ENCODE results near the gene TMEM183A.

Gene TMEM183A

DNA sequence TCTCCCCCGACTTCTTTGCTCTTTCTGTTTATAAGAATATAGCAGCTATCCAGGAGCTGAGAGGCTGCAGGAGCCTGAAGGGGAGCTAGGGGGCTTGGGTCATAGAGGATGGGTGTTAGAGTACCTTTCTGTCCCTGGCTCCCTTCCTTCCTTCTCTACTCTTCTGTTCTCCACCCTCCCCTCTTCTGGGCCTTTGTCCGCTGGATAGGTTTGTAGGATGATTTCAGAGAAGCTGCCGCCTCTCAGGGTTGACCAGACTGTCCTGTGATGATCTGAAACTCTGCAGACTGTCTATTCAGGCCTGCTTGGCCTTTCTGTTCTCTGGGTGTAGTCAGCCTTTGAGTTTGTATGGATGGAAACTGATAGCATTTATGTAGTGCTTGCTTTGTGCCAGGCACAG, 45.4 kb downstream of the TMEM183A start:
- TF ChIP-seq, protein P1, sequence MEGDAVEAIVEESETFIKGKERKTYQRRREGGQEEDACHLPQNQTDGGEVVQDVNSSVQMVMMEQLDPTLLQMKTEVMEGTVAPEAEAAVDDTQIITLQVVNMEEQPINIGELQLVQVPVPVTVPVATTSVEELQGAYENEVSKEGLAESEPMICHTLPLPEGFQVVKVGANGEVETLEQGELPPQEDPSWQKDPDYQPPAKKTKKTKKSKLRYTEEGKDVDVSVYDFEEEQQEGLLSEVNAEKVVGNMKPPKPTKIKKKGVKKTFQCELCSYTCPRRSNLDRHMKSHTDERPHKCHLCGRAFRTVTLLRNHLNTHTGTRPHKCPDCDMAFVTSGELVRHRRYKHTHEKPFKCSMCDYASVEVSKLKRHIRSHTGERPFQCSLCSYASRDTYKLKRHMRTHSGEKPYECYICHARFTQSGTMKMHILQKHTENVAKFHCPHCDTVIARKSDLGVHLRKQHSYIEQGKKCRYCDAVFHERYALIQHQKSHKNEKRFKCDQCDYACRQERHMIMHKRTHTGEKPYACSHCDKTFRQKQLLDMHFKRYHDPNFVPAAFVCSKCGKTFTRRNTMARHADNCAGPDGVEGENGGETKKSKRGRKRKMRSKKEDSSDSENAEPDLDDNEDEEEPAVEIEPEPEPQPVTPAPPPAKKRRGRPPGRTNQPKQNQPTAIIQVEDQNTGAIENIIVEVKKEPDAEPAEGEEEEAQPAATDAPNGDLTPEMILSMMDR (IDR thresholded peaks at IDR 0.05): no peak

GRCh38 chr1:203054184-203054583, 47.0 kb downstream of the TMEM183A start:
- TF ChIP-seq, protein P1 (IDR thresholded peaks at IDR 0.05): no peak

- TF ChIP-seq, protein P1 (IDR thresholded peaks at IDR 0.05): no peak
Observed at GRCh38 chr1:203054642-203055041, 47.5 kb downstream of the TMEM183A start.

GRCh38 chr1:203055161-203055799, 48.1 kb downstream of the TMEM183A start:
- TF ChIP-seq, protein P1 (IDR thresholded peaks at IDR 0.05): no peak

DNA sequence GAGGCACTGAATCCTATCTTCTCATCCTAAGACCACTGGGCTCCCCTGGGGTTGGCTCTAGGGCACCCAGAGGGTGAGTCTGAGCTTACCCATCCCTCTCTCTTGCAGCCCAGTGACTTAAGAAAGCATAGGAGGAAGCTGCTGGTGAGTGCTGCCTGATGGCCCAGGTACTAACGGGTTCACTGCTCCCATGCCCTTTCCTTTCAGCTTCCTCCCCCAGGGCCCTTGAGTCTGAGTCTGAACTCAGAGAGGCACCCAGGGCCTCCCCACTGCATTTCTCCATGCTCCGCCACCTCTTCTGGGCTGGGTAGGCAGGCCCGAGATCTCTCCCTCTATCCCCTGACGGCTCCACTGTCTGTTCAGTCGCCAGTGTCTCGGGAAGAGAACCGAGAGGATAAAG, 48.8 kb downstream of the TMEM183A start:
- TF ChIP-seq, protein P1 (IDR thresholded peaks at IDR 0.05): no peak

DNA sequence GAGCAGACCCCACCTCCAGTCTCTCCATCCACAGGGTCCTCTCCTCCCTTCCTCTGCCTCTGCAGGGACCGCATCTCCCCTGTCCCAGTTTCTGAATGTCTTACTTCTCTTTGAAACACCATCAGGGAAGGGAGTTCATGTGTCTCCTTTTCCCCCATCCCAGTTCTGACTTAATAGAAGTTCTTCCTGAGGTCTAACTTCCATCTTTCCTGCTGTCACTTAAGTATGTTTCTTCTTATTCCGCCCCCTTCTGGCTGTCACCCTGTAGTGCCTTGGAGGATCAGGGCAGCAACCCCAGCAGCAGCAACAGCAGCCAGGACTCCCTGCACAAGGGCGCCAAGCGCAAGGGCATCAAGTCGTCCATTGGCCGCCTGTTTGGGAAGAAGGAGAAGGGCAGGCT, 49.3 kb downstream of the TMEM183A start:
- TF ChIP-seq, protein P1 (IDR thresholded peaks at IDR 0.05): no peak; the same call in 1 of the 2 replicates

GRCh38 chr1:203057911-203058675, 50.9 kb downstream of the TMEM183A start:
- TF ChIP-seq, protein P1 (IDR thresholded peaks at IDR 0.05): no peak

Measured in LNCAP (cell line).